Measurements from ENCODE around the gene SYVN1. TPM values are rescaled to one million over a fixed set of nuclear protein-coding genes. Genes with fewer than 3 reads are reported as not detected.

The SYVN1 gene
- total RNA-seq, 1 experiment from 2014 or later = 64.3 TPM

DNA sequence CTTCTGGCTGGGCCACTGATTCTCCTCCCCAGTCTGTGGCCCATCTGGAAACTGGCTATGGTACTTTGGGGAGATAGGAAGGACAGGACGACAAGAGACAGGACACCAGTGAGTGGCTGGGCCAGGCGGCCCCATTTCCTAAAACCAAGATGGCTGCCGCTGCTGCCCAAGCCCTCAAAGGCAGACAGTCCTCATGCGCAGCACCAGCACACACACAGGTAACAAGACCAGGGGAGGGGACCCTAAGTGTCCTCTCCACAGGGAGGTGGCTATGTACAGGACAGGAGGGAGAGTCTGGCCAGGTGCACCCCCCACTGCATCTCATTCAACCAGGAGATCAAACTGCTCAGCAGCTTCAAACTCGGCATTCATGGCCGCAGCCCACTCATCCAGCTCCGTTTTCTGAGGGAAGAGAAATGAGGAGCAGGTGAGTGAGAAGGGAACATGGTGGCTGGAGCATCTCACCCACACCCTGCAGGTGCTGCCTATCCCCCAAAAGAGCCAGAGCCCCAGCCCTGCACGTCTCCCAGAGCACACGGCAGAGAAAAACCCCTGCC is 55.5 kb downstream of the SYVN1 start:
- H3K27ac ChIP-seq (ENCODE audit: low read length) = peak overlapping the region; percentile 41
- no peaks in the 10 kb centered on the region for H3K9me3 ChIP-seq (ENCODE audit: control insufficient read depth, insufficient read depth, low read depth, low read length)
- CTCF ChIA-PET = interaction anchor here (1.1 kb wide), 1 partner anchor 9 kb away, joined by 3 read pairs; no protein-coding TSS in a partner anchor
- ATAC-seq (peak; percentile 15; the same call in 1 of the 2 replicates), DNase-seq (ENCODE audit: low read depth, low spot score) (no peak)
- H3K4me1 ChIP-seq (ENCODE audit: control insufficient read depth, insufficient read depth, low read length) = peaks cover 28% of the 10 kb centered on the region
- no peak overlapping the region for H3K4me3 ChIP-seq (ENCODE audit: low read depth in 2 of 2, low read length in 2 of 2)
- TF ChIP-seq TCF7L2 (IDR thresholded peaks at IDR 0.05; ENCODE audit: low read depth, low read length) (no peak), POLR2AphosphoS5 (IDR thresholded peaks at IDR 0.05; ENCODE audit: low read depth, low read length) (no peak), SIN3A (IDR thresholded peaks at IDR 0.05; ENCODE audit: borderline replicate concordance, insufficient read depth, low read depth, low read length) (no peak)
- TF ChIP-seq, protein P1, sequence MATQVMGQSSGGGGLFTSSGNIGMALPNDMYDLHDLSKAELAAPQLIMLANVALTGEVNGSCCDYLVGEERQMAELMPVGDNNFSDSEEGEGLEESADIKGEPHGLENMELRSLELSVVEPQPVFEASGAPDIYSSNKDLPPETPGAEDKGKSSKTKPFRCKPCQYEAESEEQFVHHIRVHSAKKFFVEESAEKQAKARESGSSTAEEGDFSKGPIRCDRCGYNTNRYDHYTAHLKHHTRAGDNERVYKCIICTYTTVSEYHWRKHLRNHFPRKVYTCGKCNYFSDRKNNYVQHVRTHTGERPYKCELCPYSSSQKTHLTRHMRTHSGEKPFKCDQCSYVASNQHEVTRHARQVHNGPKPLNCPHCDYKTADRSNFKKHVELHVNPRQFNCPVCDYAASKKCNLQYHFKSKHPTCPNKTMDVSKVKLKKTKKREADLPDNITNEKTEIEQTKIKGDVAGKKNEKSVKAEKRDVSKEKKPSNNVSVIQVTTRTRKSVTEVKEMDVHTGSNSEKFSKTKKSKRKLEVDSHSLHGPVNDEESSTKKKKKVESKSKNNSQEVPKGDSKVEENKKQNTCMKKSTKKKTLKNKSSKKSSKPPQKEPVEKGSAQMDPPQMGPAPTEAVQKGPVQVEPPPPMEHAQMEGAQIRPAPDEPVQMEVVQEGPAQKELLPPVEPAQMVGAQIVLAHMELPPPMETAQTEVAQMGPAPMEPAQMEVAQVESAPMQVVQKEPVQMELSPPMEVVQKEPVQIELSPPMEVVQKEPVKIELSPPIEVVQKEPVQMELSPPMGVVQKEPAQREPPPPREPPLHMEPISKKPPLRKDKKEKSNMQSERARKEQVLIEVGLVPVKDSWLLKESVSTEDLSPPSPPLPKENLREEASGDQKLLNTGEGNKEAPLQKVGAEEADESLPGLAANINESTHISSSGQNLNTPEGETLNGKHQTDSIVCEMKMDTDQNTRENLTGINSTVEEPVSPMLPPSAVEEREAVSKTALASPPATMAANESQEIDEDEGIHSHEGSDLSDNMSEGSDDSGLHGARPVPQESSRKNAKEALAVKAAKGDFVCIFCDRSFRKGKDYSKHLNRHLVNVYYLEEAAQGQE (IDR thresholded peaks at IDR 0.05; ENCODE audit: insufficient read depth in 1 of 2, low read depth in 2 of 2, low read length in 1 of 2) = no peak
- TF ChIP-seq, protein P2, sequence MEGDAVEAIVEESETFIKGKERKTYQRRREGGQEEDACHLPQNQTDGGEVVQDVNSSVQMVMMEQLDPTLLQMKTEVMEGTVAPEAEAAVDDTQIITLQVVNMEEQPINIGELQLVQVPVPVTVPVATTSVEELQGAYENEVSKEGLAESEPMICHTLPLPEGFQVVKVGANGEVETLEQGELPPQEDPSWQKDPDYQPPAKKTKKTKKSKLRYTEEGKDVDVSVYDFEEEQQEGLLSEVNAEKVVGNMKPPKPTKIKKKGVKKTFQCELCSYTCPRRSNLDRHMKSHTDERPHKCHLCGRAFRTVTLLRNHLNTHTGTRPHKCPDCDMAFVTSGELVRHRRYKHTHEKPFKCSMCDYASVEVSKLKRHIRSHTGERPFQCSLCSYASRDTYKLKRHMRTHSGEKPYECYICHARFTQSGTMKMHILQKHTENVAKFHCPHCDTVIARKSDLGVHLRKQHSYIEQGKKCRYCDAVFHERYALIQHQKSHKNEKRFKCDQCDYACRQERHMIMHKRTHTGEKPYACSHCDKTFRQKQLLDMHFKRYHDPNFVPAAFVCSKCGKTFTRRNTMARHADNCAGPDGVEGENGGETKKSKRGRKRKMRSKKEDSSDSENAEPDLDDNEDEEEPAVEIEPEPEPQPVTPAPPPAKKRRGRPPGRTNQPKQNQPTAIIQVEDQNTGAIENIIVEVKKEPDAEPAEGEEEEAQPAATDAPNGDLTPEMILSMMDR (IDR thresholded peaks at IDR 0.05) = no peak
- BruUV-seq (replicated peaks) = no TSS peak
- no peaks in the 10 kb centered on the region for H3K27me3 ChIP-seq (ENCODE audit: control insufficient read depth, insufficient read depth, low read length)
- in situ Hi-C loops (cut with HindIII; ENCODE audit: low pct_unique_long_range_greater_than_20kb, low sequenced_read_pairs) = no loop called here
- intact Hi-C loops (cut with micrococcal nuclease; ENCODE audit: unreplicated experiment) = no loop called here
- POLR2A ChIA-PET = interaction anchor here (0.8 kb wide), 1 partner anchor 21 kb away, joined by 6 read pairs; no protein-coding TSS in a partner anchor
- H3K36me3 ChIP-seq (ENCODE audit: control insufficient read depth, insufficient read depth, low read length) = peaks cover 5% of the 10 kb centered on the region

DNA sequence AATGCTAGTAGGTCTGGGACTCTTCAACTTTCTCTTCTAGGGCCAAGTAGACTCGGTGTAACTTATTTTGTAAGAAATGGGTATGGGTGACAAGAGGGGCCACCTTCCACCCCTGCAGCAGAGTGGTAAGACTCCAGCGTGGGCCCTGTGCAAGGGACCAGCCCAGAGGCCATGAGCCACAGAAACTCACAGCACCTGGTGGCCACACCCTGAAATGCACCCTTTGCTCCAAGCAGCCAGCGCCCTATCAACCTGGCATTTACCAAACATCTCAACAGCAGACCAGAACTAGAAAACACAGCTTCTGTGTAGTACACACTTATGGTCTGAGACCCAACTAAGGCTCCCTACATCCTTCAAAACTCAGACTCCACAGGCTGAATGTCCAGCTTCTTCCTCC is 56.2 kb downstream of the SYVN1 start:
- ATAC-seq (peak; percentile 85), DNase-seq (ENCODE audit: low read depth, low spot score) (peak; percentile 58)
- Histone ChIP-seq H3K27me3 (ENCODE audit: control insufficient read depth, insufficient read depth, low read length) (no peaks in the 10 kb centered on the region), H3K36me3 (ENCODE audit: control insufficient read depth, insufficient read depth, low read length) (peaks cover 5% of the 10 kb centered on the region), H3K4me3 (ENCODE audit: low read depth in 2 of 2, low read length in 2 of 2) (no peak overlapping the region), H3K9me3 (ENCODE audit: control insufficient read depth, insufficient read depth, low read depth, low read length) (no peaks in the 10 kb centered on the region), H3K27ac (ENCODE audit: low read length) (peak overlapping the region; percentile 41), H3K4me1 (ENCODE audit: control insufficient read depth, insufficient read depth, low read length) (peaks cover 27% of the 10 kb centered on the region)
- ChIA-PET CTCF (no interaction called here), POLR2A (no interaction called here)
- BruUV-seq (replicated peaks) = no TSS peak
- TF ChIP-seq, protein P2 (IDR thresholded peaks at IDR 0.05) = peak; percentile 90
- no peak for TF ChIP-seq SIN3A (IDR thresholded peaks at IDR 0.05; ENCODE audit: borderline replicate concordance, insufficient read depth, low read depth, low read length)
- no peak for TF ChIP-seq POLR2AphosphoS5 (IDR thresholded peaks at IDR 0.05; ENCODE audit: low read depth, low read length)
- in situ Hi-C loops (cut with HindIII; ENCODE audit: low pct_unique_long_range_greater_than_20kb, low sequenced_read_pairs) (no loop called here), intact Hi-C loops (cut with micrococcal nuclease; ENCODE audit: unreplicated experiment) (no loop called here)
